NCI-H748 treated with DMSO at 0.1 percent for 48 hours (cell line): ENCODE results near the gene S100A9.
"Not testable (repeated sequence)": the region's sequence is repeated elsewhere in the genome, so short reads cannot be mapped to it uniquely, and the experiment has no call there.

ENCODE experiments used
- DNase-seq: peaks from one replicate; lab custom pipeline; 2025; lab: John Stamatoyannopoulos, UW

The S100A9 gene

GRCh38 chr1:153390938-153391710, 33.5 kb downstream of the S100A9 start, which contains the start of gene S100A8:
Gene S100A8 (minus strand): TSS chr1:153391073. CDS start chr1:153390535, 538 bp downstream.
- no peak for DNase-seq

- no peak for DNase-seq
These were observed 34.6 kb downstream of the S100A9 start for GRCh38 chr1:153392258-153392657.

GRCh38 chr1:153392822-153393221, 35.2 kb downstream of the S100A9 start:
- no peak for DNase-seq

- peak; percentile 1 for DNase-seq
These were observed 36.3 kb downstream of the S100A9 start for GRCh38 chr1:153393926-153394325.

GRCh38 chr1:153394391-153394790, 36.7 kb downstream of the S100A9 start:
- no peak for DNase-seq

- DNase-seq: no peak
These were observed 37.6 kb downstream of the S100A9 start for GRCh38 chr1:153395136-153395685.

GRCh38 chr1:153395776-153396175, 38.1 kb downstream of the S100A9 start:
- no peak for DNase-seq

GRCh38 chr1:153396461-153396860, 38.8 kb downstream of the S100A9 start:
- DNase-seq: no peak

- no peak for DNase-seq
These were observed 39.6 kb downstream of the S100A9 start for GRCh38 chr1:153397051-153397923.

- no peak for DNase-seq
These were observed 40.4 kb downstream of the S100A9 start for GRCh38 chr1:153397924-153398651.

GRCh38 chr1:153399401-153400055, 41.9 kb downstream of the S100A9 start:
- DNase-seq: no peak

- no peak for DNase-seq
These were observed 42.6 kb downstream of the S100A9 start for GRCh38 chr1:153400244-153400643.

- DNase-seq: no peak
These were observed 43.8 kb downstream of the S100A9 start for GRCh38 chr1:153401461-153401860.

GRCh38 chr1:153402226-153402625, 44.6 kb downstream of the S100A9 start:
- no peak for DNase-seq

GRCh38 chr1:153403421-153404085, 45.9 kb downstream of the S100A9 start:
- DNase-seq: no peak

- DNase-seq: no peak
These were observed 46.5 kb downstream of the S100A9 start for GRCh38 chr1:153404086-153404635.

GRCh38 chr1:153404768-153405167, 47.1 kb downstream of the S100A9 start:
- DNase-seq: no peak

- DNase-seq: not testable (repeated sequence)
These were observed 48.4 kb downstream of the S100A9 start for GRCh38 chr1:153405825-153406599.

- DNase-seq: peak; percentile 21
These were observed 49.6 kb downstream of the S100A9 start for GRCh38 chr1:153407274-153407673.
